ENCODE measurements around the gene ANGEL1. TPM values are rescaled to one million over a fixed set of nuclear protein-coding genes. Genes with fewer than 3 reads are reported as not detected.

Gene ANGEL1, protein sequence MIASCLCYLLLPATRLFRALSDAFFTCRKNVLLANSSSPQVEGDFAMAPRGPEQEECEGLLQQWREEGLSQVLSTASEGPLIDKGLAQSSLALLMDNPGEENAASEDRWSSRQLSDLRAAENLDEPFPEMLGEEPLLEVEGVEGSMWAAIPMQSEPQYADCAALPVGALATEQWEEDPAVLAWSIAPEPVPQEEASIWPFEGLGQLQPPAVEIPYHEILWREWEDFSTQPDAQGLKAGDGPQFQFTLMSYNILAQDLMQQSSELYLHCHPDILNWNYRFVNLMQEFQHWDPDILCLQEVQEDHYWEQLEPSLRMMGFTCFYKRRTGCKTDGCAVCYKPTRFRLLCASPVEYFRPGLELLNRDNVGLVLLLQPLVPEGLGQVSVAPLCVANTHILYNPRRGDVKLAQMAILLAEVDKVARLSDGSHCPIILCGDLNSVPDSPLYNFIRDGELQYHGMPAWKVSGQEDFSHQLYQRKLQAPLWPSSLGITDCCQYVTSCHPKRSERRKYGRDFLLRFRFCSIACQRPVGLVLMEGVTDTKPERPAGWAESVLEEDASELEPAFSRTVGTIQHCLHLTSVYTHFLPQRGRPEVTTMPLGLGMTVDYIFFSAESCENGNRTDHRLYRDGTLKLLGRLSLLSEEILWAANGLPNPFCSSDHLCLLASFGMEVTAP
- 6.8 and 8.4 TPM in 2 replicates for total RNA-seq

GRCh38 chr14:76812422-76813383 is at the start of gene ANGEL1:
ANGEL1 (minus strand) TSS chr14:76812882; CDS start chr14:76812827, 55 bp downstream.

DNA sequence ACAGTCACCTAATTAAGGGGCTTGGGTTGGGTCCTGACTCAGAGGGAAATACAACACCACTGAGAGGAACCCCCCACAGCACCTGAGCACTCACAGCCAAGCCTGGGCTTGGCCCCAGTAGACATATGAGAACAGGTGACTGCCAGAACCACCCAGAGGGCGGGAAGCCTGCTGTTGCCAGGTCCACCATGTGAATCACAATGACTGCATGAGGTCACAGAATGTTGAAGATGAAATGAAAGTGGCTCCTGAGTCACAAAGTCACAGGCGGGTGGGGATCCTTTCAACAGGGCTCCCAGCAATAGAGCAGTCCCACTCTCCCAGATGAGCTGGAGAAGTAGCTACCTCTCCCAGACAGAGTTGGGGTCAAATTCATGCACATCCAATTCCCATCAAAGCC is 13.4 kb upstream of the ANGEL1 start, which contains the start of gene LRRC74A:
LRRC74A (plus strand) TSS at position 287 of the 400 bp plus-strand sequence. CDS start 290 bp downstream, outside the sequence.

GRCh38 chr14:76761136-76761959 is 51.3 kb downstream of the ANGEL1 start, which contains the start of gene VASH1:
VASH1 (plus strand) TSS chr14:76761468; CDS start chr14:76762822, 1,354 bp downstream.

Other genes starting within 250 kb of the ANGEL1 start
- 69.0 and 76.0 TPM in 2 replicates for gene VASH1, start 51.4 kb downstream of the ANGEL1 start, total RNA-seq
- gene LRRC74A, start 13.5 kb upstream of the ANGEL1 start, total RNA-seq, result not detected in 2 replicates
- gene IRF2BPL, start 215.8 kb upstream of the ANGEL1 start, total RNA-seq, result 13.0 and 14.3 TPM in 2 replicates